Measurements from ENCODE around the gene DIS3L2.

Gene DIS3L2

GRCh38 chr2:232200195-232200594 lies 238.7 kb downstream of the DIS3L2 start:
- DNase-seq = no peak

GRCh38 chr2:232203166-232203891 lies 241.8 kb downstream of the DIS3L2 start:
- peak; percentile 4 for DNase-seq

GRCh38 chr2:232203936-232204335 lies 242.4 kb downstream of the DIS3L2 start:
- DNase-seq = no peak

DNA sequence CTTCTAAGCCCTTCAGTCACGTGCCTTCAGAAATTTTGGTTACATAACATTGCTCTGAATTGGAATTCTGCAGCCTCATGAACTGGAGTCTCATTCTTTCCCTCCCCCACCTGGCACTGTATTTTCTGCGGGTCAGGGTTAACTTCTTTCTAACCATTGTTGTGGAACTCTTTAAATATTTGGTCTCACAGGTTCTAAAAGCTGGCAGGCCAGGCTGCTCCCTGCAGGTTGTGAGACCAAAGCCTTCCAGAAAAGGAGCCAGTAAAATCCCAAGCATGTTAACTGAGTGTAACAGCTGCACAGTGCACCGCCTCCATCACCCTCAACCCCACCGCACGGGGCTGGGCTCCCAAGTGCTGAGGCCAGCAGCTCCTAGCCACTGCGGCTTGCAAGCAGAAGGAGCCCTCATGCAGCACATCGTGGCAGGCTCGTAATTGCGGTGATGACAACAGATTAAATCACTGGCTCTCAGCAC lies 243.0 kb downstream of the DIS3L2 start:
- DNase-seq = peak; percentile 8

GRCh38 chr2:232207174-232207573 lies 245.7 kb downstream of the DIS3L2 start:
- DNase-seq = no peak

- DNase-seq = no peak
Measured at GRCh38 chr2:232210306-232210705, 248.8 kb downstream of the DIS3L2 start.

DNA sequence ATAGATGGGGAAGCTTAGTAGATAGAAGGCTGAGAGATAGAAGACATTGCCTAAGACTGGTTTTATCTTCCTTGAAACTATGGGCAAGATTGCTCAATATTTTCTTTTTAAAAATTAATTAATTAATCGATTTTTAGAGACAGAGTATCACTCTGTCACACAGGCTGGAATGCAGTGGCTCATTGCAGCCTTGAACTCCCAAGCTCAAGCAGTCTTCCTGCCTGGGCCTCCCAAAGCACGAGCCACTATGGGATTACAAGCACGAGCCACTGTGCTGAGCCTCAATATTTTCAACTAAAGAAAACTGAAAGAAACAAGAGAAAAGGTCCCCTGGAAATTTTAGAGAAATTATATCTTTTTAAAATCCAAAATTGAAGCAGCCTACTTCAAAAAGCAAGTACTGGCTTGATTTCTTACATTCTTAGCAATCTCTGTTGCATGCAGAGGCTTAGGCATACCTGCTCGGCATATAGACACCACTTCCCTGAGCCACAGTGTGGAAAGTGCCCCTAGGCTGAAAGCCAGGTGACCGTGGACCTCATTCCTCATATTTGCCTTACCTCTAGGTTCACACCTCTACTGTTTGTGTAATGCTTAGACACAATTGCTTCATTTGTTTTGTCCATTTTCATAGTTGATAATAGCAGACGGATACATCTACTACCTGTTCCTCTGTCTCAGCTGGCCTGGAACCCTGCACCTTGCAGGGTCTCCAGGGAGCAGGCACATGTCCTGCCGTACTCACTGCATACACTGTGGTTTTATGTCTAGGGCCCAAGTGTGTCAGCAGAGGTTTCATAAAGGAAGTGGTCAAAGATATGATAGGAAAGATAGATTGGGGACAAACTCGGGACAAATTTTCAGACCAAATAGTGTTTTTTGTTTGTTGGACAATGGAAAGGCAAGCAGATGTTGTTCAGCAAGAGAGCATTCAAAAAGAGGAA lies 250.5 kb downstream of the DIS3L2 start:
- no peak for DNase-seq

- DNase-seq = no peak
Measured at GRCh38 chr2:232213176-232213575, 251.7 kb downstream of the DIS3L2 start.

DNA sequence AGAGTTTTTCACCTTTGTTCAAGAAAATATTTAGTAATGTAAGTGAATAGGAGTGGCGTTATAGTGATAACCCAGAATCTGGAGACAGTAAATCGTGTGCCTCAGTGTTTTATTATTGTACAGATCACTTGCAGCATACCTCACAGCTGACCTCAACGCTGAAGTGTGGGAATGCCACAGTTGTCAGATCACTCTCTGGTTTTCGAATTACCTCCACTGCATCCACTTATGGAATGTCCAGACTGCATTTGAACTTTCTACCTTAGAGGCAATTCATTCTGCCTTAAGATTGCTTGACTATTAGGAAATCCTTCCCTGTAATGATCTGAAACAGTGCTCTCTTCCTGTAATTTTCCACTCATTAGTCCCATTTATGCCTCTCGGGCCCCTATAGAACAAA lies 252.5 kb downstream of the DIS3L2 start:
- no peak for DNase-seq

DNA sequence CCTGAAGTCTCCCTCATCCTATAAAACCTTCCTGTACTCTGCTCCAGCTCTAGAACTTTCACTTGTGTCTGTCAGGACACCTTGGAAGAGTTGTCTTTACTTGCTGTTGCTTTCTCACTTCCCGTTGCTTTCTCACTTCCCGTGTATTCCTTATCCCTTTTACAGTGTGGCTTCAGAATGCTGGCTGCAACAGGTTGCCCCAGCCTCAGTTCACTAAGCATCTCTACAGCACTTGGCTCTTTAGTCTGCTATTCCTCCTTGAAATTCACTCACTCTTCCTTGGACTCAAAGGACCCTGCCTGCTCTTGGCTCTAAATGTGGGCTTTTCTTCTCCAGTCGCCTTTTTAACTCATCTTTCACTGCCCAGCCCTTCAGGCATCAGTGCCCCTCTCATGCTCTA lies 254.5 kb downstream of the DIS3L2 start:
- no peak for DNase-seq

GRCh38 chr2:232218778-232219495 lies 257.4 kb downstream of the DIS3L2 start:
- DNase-seq = no peak

GRCh38 chr2:232219496-232219870 lies 258.0 kb downstream of the DIS3L2 start:
- no peak for DNase-seq

- no peak for DNase-seq
Measured at GRCh38 chr2:232219932-232220331, 258.4 kb downstream of the DIS3L2 start.

GRCh38 chr2:232225429-232225828 lies 263.9 kb downstream of the DIS3L2 start:
- DNase-seq = no peak

DNA sequence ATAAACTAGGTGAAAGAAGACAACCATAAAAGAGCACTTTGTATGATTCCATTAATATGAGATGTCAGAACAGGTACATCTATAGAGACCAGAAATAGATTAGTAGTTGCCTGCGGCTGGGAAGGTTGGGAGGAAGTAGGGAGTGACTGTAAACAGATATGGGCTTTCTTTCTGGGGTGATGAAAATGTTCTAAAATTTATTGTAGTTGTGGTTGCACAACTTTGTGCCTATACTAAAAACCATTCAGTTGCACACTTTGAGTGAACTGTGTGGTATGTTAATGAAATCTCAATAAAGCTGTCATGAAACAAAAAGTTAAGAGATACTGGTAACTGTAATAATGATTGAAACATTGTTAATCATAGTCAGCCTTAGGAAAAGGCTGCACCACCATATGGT lies 264.4 kb downstream of the DIS3L2 start:
- DNase-seq = no peak

DNA sequence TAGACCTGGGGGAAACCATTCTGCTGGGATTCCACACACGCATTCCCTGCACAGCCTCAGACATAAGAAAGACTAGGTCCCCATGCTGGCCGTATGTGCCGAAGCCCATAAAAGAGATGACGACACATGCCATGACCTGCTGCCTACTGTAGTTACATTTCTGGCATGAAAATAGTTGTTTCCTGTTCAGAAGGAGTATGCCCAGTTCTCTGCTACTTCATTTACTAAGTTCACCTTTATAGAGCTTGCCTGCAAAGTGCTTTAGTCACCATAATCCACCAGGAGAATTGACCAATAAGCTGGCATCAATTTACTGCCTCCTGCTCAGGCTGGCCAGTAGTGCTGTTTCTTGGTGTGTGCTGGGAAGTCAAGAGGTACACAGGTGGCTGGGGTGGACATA lies 266.8 kb downstream of the DIS3L2 start:
- no peak for DNase-seq

DNA sequence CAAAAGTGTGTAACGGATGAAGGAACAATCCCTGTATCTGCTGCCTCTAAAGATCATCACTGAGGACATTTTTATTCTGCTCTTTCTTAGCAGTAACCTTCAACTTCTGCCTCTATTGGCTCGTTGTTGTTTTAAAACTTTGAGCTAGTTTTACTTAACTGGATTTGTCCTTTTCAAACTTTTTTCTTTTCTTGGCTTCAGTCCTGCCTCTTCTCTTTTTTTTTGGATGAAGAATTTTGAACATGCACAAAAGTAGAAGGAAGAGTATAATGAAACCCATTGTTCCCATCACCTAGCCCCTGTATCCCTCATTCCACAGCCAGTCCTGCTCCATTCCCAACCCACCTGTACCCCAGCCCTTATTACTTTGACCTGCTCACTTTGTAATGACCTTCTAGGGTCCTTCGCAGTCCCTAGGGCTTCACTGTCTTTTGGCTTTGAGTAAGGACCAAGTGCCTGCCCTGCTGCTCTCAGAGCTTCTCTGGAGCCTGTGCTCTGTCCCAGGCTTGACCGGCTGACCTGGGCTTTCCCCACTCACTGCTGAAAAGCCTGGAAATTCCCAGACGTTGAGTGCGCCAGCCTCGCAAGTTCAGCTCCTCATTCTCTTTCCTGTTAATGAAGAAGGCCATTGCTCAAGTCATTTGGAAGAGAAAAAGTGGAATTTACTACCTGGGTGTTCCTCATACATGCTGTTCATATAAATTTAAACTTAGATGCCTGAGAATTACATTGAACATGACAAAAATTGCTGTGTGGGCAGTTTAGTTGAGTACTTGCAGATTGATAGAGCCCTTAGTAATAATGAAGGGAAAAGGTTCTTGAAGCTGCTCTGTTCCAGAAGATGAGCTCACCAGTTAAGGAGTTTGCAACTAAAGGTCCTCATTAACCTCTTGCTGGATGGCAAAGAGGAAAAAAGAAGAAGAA lies 267.7 kb downstream of the DIS3L2 start:
- DNase-seq = no peak

DNA sequence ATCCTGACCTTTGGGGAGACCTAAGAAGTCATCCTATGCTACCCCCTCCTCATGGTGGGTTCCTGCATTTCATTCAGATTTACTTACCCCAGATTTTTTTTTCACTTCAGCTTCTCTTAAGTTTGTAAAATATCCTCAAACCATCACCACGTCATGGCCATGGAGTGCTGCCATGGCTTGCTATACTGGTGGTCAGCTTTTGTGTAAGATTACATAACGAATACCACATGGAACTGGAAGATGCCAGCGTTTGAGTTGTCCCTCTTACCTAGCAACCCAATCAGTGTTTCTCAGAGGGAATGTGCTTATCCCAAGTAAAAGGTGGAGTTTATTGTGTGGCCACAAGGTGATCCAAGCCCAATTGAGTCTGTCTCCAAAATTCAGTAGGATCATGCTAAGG lies 268.4 kb downstream of the DIS3L2 start:
- no peak for DNase-seq

DNA sequence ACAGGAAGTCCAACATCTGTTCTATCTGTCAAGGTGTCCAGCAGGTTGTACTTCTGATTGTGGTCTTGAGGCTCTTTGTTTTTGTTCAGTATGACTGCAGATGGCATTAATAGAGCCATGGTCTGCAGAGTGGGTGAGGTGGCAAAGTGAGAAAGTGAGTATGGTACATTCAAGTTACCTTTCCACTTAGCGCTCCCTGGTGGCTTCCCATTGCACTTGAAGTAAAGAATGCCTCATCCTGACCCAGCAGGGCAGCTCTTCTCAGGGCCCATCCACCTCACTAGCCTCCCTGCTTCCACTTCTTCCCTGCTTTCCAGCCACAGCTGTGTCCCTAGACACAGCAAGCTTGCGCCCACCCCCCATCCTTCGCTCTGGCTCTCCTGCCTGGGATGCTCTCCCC lies 269.0 kb downstream of the DIS3L2 start:
- DNase-seq = peak; percentile 4

DNA sequence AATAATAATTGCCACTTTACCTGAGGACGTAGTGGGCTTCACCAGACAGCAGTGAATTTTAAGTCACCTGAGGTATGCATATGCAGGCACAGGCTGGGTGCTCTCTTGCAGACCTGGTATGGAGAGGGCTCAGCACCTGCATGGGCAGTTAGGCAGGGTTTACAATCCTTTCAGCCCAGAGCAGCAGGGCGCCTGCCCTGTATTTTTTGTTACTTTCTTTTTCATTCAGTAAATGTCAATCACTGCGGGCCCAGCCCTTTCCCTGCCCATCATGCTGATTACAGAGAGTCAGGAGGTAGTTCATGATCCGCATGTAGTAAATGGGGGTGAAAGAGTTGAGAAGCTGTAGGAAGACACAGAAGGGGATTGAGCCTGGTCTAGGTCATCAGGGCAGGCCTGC lies 270.0 kb downstream of the DIS3L2 start:
- DNase-seq = no peak

GRCh38 chr2:232232915-232233314 lies 271.4 kb downstream of the DIS3L2 start:
- no peak for DNase-seq
